Hematopoietic multipotent progenitor cell treated with erythropoietin and hydrocortisone succinate and interleukin-3 and kit ligand, for 8 days (in vitro differentiated cells): ENCODE results near the gene NBAS.

Experiments used
- DNase-seq: peaks from one replicate; pipeline ENCODE4 v3.0.0-alpha.2; 2015

NBAS gene

DNA sequence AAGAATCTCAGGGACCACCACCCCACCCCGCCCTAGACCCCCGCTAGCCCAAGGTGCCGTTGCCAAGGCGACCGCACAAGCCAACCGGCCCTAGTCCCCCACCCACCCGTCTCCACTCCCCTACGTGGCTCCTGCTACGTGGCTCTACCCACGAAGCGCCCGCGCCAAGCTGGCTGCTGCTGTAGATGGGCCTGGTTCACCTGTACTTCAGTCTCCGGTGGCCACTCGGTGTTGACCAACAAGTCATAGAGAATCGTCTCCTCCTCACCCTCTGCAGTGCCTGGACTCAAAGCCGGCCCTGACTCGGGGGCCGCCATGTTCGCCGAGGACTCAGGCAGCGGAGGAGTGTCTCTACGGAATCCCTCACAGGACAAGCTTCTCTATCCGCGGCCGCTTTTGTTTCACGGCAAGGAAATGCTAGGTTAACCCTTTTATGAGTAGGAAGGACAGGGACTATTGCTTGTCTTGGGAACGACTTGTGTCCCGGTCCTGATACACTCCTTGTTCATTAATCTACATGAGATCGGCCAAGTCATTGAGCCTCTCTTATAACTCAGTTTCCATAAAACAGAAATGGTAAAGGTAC is at the start of gene NBAS:
NBAS (minus strand) TSS at position 347 of the 586 bp plus-strand sequence; CDS start at position 317, 30 bp downstream.
- peak; percentile 91 for DNase-seq

DNA sequence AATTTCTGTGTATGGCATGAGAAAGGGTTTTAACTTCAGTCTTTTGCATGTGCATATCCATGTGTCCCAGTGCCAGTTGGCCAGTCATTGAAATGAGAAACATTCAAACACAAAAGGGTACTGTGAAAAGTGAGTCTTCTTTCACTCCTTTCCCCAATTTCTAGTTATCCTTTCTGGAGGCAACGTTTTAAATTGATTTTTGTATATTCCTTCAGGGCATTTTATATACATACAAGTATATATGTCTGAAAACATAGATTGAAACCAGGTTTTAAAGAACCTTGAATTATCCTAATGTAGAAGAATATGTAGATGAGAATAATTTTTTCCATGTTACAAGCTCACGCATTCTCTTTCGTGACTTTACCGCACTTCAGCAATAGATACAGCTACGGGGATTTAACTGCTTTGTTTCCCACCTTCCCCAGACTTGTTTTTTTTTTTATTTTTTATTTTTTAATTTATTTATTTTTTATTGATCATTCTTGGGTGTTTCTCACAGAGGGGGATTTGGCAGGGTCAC is 49.4 kb upstream of the NBAS start:
- no peak for DNase-seq

DNA sequence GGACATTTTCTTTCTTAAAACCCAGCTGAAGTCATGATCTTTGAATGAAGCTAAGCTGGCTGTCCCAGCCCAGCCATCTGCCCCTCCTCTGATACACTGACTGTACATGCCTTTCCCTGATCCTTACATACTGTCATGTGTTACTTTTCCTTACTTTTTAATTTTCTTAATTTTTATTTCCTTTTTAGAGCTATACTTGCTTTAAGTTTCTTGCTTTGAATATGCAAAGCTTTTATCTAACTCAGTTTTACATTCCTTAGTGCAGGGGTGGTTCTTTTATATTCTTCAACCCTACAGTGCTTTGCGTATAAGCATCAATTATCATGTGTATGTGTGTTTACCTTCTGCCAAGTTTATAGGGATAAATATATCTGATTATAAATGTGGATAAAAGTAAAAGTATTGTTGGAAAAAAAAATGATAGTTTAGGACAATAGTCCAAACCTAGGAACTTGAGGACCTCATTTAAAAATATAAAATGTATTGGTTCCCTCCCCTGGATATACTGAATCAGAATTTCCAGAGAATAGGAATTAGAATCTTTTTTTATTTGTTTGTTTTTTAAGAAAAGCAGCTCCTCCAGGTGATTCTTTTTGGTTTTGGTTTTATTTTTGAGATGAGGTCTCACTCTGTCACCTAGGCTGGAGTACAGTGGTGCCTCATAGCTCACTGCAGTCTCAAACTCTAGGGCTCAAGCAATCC is 48.4 kb upstream of the NBAS start:
- no peak for DNase-seq

DNA sequence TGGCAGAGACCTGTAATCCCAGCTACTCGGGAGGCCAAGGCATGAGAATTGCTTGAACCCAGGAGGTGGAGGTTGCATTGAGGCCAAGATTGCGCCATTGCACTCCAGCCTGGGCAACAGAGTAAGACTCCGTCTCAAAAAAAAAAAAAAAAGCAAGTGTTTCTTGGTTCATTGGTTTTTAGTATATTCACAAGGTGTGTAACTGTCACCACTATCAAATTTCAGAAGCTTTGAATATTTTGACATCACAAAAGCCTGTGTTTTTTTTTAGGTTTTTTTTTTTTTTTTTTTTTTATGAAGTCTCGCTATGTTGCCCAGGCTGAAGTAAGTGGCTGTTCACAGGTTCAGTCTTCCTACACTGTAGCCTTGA is 47.2 kb upstream of the NBAS start:
- DNase-seq, result no peak

DNA sequence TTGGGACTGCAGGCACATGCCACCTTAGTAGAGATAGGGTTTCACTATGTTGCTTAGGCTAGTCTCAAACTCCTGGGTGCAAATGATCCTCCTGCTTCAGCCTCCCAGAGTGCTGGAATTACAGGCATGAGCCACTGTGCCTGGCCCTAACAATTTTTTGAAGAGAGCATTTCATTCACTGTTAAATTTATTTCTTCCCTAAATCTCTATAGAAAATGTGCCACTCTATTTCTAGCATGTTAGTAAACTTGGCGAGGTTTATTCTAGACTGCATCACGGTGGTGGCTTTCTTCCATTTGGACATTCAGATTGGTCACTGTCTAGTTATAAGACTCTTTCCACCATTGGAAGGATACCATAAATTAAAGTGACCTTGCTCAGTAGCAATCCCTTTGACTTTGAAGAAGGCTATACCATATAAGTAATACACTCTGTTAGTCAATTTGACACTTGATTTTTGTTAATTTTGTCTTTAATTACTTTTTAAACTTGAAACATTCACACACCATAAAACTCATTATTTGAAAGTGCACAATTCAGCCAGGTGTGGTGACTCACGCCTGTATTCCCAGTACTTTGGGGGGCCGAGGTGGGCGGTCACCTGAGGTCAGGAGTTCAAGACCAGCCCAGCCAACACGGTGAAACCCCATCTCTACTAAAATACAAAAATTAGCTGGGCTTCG is 46.7 kb upstream of the NBAS start:
- DNase-seq, result no peak

DNA sequence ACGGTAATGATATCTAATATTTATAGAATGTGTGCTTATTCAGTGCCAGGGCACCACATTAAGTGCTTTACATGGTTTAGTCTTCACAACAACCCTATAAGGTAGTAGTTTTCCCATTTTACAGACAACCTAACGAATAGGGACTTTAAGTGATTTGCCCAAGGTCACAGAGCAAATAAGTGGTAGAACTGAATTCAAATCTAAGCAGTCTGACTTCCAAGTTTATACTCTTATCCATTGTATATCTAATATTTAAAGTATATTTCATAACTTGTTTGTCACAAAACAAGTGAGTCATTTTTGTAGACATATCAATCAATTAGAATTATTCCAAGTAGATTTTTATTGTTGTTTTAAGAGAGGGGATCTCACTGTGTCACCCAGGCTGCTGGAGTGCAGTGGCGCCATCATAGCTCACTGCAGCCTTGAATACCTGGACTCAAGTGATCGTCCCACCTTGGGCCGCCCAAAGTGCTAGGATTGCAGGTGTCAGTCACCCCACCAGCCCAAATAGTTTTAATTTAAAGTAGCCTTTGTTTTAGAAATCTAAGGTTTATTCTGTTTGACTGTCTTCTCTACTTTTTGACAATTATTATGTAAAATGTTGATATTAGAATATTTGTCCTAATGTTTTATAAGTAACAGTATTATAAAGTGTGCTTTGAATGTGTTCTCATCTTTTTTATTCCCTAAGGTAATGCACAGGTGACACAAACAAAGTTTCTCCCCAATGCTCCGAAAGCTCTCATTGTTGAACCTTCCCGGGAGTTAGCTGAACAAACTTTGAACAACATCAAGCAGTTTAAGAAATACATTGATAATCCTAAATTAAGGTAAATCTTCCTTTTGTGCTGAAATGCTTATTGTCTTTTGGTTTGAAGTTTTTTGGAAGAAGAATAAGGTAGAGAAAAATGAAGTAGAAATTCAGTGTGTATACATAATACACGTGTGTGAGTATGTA is 45.6 kb upstream of the NBAS start:
- DNase-seq, result no peak

DNA sequence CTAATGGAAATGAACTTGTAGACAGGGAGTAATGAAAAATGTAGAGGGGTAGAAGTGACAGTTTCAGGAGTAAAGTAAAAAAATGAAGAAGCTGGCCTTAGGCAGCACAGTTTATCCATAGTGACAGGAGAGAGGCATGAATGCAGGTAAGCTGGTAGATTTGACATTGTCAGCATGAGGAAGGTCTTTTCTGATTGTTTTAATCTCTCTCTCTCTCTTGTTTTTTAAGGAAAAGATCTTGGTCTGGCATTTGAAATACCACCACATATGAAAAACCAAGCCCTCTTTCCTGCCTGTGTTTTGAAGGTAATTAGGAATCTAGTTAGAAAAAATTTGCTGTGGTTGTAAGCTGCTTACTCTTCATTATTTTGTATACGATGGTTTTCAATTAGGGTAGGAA is 44.6 kb upstream of the NBAS start:
- DNase-seq, result no peak

DNA sequence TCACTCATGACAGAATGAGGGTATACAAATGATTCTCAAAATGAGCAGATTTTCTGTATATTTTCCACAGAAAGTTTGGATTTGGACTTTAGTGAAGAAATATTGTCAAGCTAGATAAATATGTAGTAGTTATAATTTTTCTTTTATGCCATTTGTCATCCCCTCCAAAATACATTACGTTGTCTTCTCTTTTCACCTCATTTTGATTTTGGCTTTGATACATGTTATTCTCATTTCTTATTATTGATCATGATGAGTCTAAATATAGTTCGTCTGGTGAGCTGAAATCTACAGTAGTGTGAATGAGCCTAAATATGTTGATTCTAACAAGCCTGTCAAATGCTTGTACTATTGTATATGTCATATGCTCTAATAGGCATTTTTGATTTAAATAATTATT is 42.8 kb upstream of the NBAS start:
- no peak for DNase-seq

DNA sequence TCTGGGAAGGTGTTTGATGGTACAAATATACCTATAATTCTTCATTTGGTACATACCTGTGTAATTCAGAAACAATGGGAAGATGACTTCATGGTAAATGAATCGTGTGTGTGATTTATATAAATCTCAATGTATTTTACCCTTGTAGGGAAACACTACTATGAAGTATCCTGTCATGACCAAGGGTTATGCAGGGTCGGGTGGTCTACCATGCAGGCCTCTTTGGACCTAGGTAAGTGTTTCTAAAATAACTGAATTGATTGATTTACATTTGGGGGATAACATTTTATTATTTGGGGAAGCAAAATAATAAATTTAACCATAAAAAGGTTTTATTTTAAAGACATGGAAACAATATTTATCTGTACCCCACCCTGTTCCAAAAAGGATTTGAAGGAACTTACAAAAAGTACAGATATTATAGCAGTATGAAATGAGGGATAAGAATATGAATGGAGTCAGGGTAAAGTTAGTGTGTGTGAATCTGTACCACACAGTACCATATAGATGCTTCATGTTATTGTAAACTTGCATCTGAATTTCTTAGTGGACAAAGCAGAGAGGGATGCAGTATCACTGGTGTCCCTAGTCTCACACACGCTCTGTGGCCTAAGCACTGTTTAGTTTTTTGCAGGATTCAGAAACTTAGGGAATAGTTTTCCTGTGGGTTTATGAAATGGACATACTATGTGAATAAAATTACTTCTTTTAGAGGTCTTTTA is 42.1 kb upstream of the NBAS start:
- DNase-seq, result no peak

DNA sequence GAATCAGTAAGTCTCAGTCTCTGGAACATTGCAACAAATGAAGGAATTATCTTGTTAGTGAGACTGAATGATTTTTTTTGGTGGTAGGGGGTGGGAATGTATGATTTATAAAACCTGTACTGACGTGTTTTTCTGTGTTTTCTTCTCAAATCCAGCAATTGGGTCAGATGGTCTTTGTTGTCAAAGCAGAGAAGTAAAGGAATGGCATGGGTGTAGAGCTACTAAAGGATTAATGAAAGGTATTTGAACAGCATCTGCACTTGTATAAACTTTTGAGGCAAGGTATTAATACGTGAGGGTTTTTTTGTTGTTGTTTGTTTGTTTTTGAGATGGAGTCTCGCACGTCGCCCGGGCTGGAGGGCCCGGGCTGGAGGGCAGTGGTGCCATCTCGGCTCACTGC is 41.3 kb upstream of the NBAS start:
- no peak for DNase-seq

DNA sequence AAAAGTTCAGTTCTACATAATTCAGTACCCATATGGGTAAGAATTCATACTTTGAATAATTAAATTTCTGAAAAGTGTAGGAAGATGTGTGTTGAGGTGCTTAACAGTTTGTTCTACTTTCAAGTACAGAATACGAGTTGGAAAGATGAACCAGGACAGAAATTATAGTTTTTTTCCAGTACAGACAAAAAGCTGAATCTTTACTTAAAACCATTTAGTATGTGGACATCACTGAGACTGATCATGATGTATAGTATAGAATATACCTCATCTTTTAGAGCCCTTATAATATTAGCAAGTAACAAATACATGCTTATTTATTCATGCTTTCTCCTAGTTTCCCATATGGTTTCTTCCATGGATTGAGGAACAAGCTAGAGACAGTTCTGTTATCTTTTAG is 40.5 kb upstream of the NBAS start:
- DNase-seq, result no peak

DNA sequence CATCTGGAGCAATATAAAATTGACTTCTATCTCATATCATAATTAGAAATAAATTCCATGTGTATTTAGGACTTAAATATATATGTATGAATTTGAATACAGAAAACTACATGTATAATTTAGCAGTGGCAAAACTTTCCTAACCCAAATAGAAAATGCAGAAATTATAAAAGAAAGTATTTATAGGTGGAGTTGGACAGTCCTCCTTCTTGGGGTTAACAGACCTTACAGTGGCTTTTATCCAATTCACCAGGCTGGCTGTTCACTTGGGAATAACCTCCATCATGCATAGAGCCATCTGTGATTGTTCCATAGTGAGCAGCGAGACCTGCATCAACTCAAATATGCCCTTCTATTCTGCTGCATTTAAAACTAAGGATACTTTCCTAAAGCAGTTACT is 38.9 kb upstream of the NBAS start:
- DNase-seq, result no peak

DNA sequence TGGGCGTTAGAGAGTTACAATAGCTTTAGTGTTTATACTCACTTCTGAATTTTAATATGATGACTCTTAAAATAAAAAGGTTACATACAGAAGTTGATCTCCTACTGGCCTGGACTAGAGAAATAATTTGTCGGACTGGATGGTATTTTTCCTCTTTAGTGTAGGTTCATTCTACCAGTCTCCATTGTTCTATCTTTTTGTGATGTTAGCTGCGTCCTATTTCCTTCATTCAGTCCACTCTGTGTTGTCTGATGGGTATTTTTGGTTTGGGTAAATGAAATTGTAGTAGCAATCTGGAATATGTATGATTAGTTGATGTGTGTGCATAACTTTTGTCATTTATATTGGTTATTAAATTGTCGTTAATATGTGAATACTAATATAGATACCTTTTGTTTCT is 35.8 kb upstream of the NBAS start:
- no peak for DNase-seq

DNA sequence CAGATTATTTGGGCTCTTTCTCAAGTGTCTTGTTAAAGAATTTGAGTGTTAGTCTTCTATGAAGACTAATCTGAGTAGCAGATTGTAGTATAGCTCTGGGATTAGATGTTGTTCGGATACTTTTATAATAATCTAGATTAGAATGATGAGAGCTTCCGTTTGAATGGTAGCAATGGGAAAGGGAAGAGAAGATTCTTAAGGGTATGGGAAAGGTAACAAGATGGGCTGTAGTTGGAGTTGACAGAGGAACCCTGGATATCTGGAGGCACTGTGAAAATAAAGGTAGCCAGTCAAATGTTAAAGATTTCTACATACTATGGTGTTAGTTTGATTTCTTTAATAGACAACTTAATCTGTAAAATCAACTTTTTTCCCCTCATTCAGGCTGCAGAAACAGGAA is 35.2 kb upstream of the NBAS start:
- no peak for DNase-seq

DNA sequence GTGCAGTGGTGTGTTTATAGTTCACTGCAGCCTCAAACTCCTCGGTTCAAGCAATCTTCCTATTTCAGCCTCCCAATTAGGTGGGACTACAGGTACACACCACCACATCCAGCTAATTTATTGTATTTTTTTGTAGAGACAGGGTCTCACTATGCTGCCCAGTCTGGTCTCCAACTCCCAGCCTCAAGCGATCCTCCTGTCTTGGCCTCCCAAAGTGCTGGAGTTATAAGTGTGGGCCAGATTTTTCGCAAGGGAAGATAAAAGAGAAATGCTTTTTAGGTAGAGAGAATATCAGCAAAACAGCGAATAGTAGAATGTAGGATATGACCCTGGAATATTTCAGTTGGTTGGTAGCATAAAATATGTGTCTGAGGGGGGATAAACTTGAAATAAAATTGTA is 34.8 kb upstream of the NBAS start:
- DNase-seq, result no peak

DNA sequence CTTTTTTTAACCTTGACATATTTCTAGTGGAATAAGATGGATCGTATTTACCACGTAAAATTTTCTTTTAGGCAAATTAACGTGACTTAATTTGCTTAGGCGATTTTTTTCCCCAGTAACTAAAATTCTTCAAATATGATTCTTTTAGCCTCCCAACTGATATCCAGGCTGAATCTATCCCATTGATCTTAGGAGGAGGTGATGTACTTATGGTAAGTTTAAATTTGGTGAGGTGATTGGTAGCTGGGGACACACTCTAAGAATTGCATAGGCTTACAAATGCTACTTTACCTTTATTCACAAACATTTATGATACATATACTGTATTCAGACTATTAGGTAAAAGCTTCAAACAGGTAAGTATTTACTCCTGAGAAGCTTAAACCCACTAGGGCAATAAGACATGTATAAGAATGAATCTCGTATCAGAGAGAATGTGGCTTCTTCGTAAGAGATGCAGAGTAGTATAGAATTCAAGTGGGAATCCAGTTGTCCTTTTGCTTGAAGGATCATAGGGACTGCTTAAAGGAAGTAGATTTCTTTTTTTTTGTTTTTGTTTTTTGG is 34.3 kb upstream of the NBAS start:
- DNase-seq, result no peak

DNA sequence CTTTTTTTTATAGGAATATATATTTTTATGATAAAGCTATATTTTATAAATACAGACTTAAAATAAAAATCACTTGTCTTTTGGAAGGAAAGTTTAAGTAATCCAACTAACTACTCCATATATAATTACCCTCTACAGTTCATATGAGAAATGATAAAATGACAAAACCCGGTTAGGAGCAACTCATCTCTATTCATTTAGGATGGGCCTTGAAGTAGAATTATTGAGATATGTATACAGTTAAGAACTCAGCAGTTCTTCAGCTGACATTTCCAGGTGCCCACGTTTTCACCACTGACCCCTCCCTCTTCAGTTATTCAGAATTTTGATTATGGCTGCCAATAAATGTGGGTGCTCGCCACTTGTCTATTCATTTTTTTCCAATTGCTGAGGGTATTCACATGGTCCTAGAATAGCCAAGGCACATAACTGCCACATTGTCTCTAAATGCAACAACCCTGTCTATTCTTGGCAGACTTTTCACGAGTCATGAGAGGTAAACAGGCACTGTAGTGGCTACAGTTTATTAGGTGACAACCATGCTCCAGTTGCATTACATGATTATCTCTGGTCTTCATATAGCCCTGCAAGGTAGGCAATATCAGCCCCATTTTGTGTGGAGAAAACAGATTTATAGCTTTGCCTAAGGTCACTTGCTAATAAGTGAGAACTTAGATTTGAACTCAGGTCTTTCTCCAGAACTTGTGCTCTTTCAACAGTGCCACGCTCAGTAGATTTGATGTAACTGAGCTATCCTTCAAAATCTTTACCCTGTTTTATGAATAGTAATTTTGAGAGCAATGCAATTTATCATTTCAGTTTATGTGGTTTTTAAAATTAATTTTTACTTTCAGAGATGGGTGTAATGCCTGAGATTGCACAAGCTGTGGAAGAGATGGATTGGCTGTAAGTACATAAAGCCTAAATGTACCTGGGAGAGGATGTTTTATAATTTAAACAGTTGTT is 33.4 kb upstream of the NBAS start:
- peak; percentile 86 for DNase-seq

DNA sequence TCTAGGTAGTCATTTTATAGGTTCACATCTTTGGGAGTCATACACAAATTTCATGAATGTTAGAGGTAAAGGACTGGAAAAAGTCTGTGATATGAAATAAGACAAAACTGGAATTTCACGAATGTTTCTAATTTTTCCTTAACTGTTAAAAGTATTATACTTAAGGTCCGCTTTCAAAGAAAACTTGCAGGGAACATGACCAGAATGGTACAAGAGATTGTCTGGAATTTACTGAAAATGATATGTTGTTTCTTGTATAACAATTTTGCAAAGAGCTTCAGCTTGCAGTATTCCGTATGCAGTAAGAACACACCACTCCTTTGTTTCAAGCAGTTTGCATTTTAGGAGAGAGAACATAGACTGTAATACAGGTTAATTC is 32.2 kb upstream of the NBAS start:
- no peak for DNase-seq

DNA sequence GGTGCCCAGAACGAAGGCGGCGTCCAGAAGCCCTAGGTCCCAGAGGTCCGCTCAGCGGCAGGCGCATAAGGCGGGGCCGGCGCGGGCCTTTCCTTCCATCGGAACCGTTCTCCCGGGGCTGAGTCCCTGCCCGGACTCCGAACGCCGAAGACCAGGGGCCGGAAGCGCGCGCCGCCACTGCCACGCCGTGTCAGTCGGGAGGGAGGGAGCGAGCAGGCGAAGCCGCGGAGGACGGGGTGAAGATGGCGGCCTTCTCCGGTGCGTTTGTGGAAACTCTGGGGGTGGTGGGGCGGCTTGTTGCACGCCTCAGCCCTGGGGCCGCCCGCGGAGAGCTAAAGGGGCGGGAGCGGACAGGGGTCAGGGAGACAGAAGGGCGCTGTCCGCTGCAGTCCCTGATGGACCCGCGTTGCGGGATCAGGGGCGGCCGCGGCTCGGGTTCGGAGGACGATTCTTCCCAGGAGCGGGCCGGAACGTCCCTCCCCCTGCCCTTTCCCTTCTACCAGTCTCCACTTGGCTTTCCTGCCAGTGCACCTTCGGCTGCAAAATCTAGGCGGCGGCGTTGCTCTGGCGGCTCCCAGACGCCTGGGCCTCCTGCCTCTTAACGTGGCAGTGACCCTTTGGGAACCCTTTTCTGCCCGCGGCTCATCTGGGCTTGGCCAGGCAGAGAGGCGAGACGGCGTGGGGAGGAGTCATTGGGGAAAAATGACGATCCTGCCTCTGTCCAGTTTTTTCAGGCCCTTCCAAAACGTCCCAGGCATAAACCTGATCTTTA is 30.7 kb upstream of the NBAS start, which contains the start of gene DDX1:
DDX1 (plus strand) TSS at position 177 of the 772 bp plus-strand sequence; CDS start at position 243, 66 bp downstream.
- DNase-seq, result peak; percentile 88

DNA sequence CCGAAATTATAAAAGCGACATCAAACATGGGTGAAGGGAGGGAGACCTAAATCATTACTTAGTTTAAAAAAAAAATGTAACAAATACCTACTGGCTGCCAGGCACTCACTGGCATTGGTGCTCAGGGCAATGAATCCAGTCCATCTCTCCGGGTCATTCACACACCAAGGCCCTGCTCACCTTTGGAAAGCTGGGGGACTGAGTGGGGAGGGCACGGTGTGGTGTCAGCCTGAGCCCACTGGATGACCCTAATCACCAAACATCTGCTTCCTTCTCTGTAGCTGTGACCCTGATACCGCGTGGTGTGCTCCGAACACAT is 30.2 kb upstream of the NBAS start:
- no peak for DNase-seq
